Activated T-cell treated with anti-CD3 and anti-CD28 coated beads for 4 hours (primary cell): ENCODE measurements around the gene MCC.

ENCODE experiments used
- DNase-seq: peaks from one replicate; pipeline ENCODE4 v3.0.0-alpha.2; 2020

Gene MCC

GRCh38 chr5:113487781-113488644 lies at the start of gene MCC:
MCC (minus strand) TSS chr5:113488453.
- DNase-seq, result no peak

- DNase-seq, result no peak
These were observed 43.4 kb upstream of the MCC start for GRCh38 chr5:113531481-113532159.

GRCh38 chr5:113527746-113528145 lies 39.5 kb upstream of the MCC start:
- no peak for DNase-seq

GRCh38 chr5:113526421-113526820 lies 38.2 kb upstream of the MCC start:
- DNase-seq, result no peak

GRCh38 chr5:113524927-113525326 lies 36.7 kb upstream of the MCC start:
- no peak for DNase-seq

GRCh38 chr5:113523168-113523567 lies 34.9 kb upstream of the MCC start:
- no peak for DNase-seq

GRCh38 chr5:113520899-113521298 lies 32.6 kb upstream of the MCC start:
- DNase-seq, result no peak

- DNase-seq, result no peak
These were observed 32.2 kb upstream of the MCC start for GRCh38 chr5:113520429-113520828.

- DNase-seq, result no peak
These were observed 31.2 kb upstream of the MCC start for GRCh38 chr5:113519412-113519811.

- DNase-seq, result no peak
These were observed 30.6 kb upstream of the MCC start for GRCh38 chr5:113518884-113519283.

GRCh38 chr5:113514289-113514635 lies 26.0 kb upstream of the MCC start:
- no peak for DNase-seq

- peak; percentile 80 for DNase-seq
These were observed 25.4 kb upstream of the MCC start, which contains the start of gene YTHDC2 for GRCh38 chr5:113513384-113514288. YTHDC2 (plus strand) TSS chr5:113513694; CDS start chr5:113513896, 202 bp downstream.

- no peak for DNase-seq
These were observed 24.1 kb upstream of the MCC start for GRCh38 chr5:113512341-113512740.

GRCh38 chr5:113510836-113511451 lies 22.7 kb upstream of the MCC start:
- DNase-seq, result no peak

GRCh38 chr5:113508756-113509155 lies 20.5 kb upstream of the MCC start:
- no peak for DNase-seq

GRCh38 chr5:113507601-113508000 lies 19.3 kb upstream of the MCC start:
- no peak for DNase-seq

GRCh38 chr5:113505181-113505580 lies 16.9 kb upstream of the MCC start:
- no peak for DNase-seq

GRCh38 chr5:113503146-113503545 lies 14.9 kb upstream of the MCC start:
- DNase-seq, result no peak

GRCh38 chr5:113502073-113502472 lies 13.8 kb upstream of the MCC start:
- no peak for DNase-seq

- no peak for DNase-seq
These were observed 7.2 kb upstream of the MCC start for GRCh38 chr5:113495422-113495841.

GRCh38 chr5:113493446-113493845 lies 5.2 kb upstream of the MCC start:
- DNase-seq, result no peak

- no peak for DNase-seq
These were observed 2.8 kb upstream of the MCC start for GRCh38 chr5:113491022-113491421.

GRCh38 chr5:113490317-113490716 lies 2.1 kb upstream of the MCC start:
- no peak for DNase-seq
